SJCRH30 (cell line): ENCODE results near the gene OSCP1. TPM values are rescaled to one million over a fixed set of nuclear protein-coding genes. Genes with fewer than 3 reads are reported as not detected.
A peak's percentile ranks its signal among the peaks of the same experiment; 100 is the strongest.

Experiments
- DNase-seq, 2 experiments: peaks; one replicate each; pipeline ENCODE4 v3.0.0-alpha.2; 2015 to 2020
- H3K27ac ChIP-seq: fragments of 250-450 bp; sonication (Bioruptor Pico); 2 replicates; pipeline ENCODE4 v1.5.1; 2020; ENCODE audit warnings: mild to moderate bottlenecking, moderate library complexity
- H3K27me3 ChIP-seq: fragments of 250-450 bp; sonication (Bioruptor Pico); 2 replicates; pipeline ENCODE4 v1.5.1; 2020; ENCODE audit warnings: mild to moderate bottlenecking, moderate library complexity
- H3K36me3 ChIP-seq: fragments of 250-450 bp; sonication (Bioruptor Pico); 2 replicates; pipeline ENCODE4 v1.5.1; 2020; ENCODE audit warnings: mild to moderate bottlenecking, moderate library complexity
- H3K4me1 ChIP-seq: fragments of 250-450 bp; sonication (Bioruptor Pico); 2 replicates; pipeline ENCODE4 v1.5.1; 2020; ENCODE audit warnings: mild to moderate bottlenecking, moderate library complexity
- H3K4me3 ChIP-seq: fragments of 250-450 bp; sonication (Bioruptor Pico); 2 replicates; pipeline ENCODE4 v1.5.1; 2020; ENCODE audit warnings: mild to moderate bottlenecking, moderate library complexity
- H3K9me3 ChIP-seq: fragments of 250-450 bp; sonication (Bioruptor Pico); replicated peaks from 2 replicates; pipeline ENCODE4 v1.5.1; 2020; ENCODE audit warnings: mild to moderate bottlenecking, moderate library complexity
- total RNA-seq: library from RNA; depleted of rRNA; stranded (reverse); fragments of >200 nt; shearing (Covaris generic); gene quantifications from 2 replicates; pipeline ENCODE4 v1.2.3, GENCODE V29; 2014

The OSCP1 gene
- total RNA-seq, 1 experiment from 2014 or later, result 0.71 TPM

DNA sequence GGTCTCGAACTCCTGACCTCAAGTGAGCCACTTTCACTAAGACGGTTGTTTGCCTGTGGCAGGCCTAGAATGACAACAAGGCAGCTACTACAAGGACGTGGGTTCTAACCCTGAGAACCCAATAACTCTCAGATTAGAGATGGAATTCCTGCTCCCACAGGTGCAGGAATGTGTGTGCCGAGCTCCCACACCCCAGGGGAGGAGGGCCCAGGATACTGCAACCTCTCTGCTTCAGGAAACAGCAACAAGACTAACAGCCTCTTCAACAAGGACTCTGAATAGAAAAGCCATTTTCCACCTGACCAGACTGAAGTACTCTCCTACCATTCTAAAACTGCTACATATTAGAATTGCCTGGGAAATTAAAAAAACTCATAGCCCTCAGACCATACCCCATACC is 57.4 kb downstream of the OSCP1 start:
- no peaks in the 10 kb centered on the region for H3K9me3 ChIP-seq
- peaks cover 2% of the 10 kb centered on the region; the same call in 1 of the 2 replicates for H3K36me3 ChIP-seq
- no peak overlapping the region for H3K27ac ChIP-seq
- DNase-seq, result no peak
- H3K4me3 ChIP-seq, result no peak overlapping the region
- no peaks in the 10 kb centered on the region for H3K27me3 ChIP-seq
- no peaks in the 10 kb centered on the region for H3K4me1 ChIP-seq

DNA sequence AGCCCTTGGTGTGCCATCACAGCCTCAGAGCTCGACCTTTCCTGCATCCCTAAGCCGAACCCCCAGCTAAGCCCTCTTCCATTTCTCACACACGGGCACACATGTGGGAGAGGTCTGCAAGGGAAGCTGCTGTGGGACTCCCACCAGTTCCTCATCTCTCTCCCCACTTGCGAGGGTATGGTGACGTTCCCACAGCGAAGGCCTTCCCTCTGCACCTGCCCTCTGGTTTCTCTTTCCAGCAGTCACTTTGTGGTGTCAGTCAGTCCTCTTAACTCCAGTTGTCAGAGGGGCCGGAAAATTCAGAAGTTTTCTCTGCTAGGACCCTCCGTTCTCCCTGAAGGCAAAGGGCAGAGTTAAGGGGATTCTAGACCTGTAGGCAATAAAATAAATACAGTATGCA is 59.0 kb downstream of the OSCP1 start:
- Histone ChIP-seq H3K4me3 (no peak overlapping the region), H3K36me3 (peaks cover 2% of the 10 kb centered on the region; the same call in 1 of the 2 replicates), H3K9me3 (no peaks in the 10 kb centered on the region), H3K4me1 (peaks cover 7% of the 10 kb centered on the region), H3K27ac (no peak overlapping the region), H3K27me3 (no peaks in the 10 kb centered on the region)
- DNase-seq, result no peak

DNA sequence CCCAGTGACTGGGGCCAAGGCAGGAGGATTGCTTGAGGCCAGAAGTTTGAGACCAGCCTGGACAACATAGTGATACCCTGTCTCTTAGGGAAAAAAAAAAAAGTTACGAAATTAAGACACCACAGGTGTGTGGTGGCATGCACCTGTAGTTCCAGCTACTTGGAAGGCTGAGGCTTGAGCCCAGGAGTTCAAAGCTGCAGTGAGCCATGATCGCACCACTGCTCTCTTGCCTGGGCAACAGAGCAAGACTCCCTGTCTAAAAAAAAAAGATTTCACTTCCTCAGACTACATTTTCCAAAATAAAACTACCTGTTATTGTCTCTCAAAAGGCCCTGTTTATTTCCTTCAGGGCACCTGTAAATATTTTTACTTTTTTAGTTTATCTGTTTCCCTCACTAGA is 59.8 kb downstream of the OSCP1 start:
- peaks cover 7% of the 10 kb centered on the region for H3K4me1 ChIP-seq
- no peak for DNase-seq
- H3K36me3 ChIP-seq, result peaks cover 2% of the 10 kb centered on the region; the same call in 1 of the 2 replicates
- H3K4me3 ChIP-seq, result no peak overlapping the region
- H3K9me3 ChIP-seq, result no peaks in the 10 kb centered on the region
- no peaks in the 10 kb centered on the region for H3K27me3 ChIP-seq
- H3K27ac ChIP-seq, result no peak overlapping the region

DNA sequence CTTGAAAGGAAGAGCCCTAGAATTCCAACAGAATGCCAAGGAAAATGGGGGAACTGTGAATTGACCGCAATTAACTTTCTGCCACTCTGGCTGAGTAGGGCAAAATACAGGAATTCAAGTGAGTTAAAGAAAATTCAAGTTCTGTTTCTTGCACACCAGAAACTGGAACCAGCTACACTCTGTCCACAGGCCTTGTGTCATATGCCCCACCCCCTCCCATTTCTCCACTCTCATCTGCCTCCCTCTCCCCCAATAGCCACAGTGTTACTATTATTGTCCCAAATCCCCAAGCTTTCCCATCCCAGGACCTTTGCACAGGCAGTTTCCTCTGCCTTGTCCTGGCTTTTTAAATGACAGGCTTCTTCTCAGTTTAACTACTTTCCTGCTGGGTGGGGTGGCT is 60.3 kb downstream of the OSCP1 start:
- no peaks in the 10 kb centered on the region for H3K9me3 ChIP-seq
- DNase-seq, result no peak
- no peak overlapping the region for H3K4me3 ChIP-seq
- H3K27ac ChIP-seq, result no peak overlapping the region
- peaks cover 2% of the 10 kb centered on the region; the same call in 1 of the 2 replicates for H3K36me3 ChIP-seq
- H3K27me3 ChIP-seq, result no peaks in the 10 kb centered on the region
- H3K4me1 ChIP-seq, result peaks cover 7% of the 10 kb centered on the region

DNA sequence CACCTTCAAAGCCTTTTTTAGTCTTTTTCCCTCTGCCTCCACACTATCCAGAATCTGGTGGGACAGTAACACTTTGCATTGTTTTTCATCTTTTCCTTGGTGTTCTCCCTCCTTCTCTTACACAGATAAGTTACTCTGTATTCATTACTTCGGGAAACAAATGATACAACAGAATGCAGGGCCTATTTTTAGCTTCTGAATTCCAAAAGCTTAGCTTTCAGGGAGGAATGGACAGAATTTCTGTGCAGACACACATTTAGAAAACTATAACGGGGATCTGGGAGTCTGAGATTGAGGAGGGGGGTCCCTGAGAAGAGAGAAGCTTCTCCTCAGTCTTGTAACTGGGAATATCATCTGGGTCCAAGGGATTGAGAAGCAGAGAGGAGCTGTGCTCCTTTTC is 61.0 kb downstream of the OSCP1 start:
- Histone ChIP-seq H3K27me3 (no peaks in the 10 kb centered on the region), H3K36me3 (peaks cover 2% of the 10 kb centered on the region; the same call in 1 of the 2 replicates), H3K9me3 (no peaks in the 10 kb centered on the region), H3K4me3 (no peak overlapping the region), H3K27ac (no peak overlapping the region), H3K4me1 (peaks cover 7% of the 10 kb centered on the region)
- no peak for DNase-seq

GRCh38 chr1:36387141-36387949 is 62.9 kb downstream of the OSCP1 start:
- H3K9me3 ChIP-seq, result no peaks in the 10 kb centered on the region
- peaks cover 7% of the 10 kb centered on the region for H3K4me1 ChIP-seq
- H3K4me3 ChIP-seq, result peak overlapping the region; percentile 85
- H3K27me3 ChIP-seq, result no peaks in the 10 kb centered on the region
- no peak for DNase-seq
- H3K36me3 ChIP-seq, result peaks cover 2% of the 10 kb centered on the region; the same call in 1 of the 2 replicates
- peak overlapping the region; percentile 88 for H3K27ac ChIP-seq

DNA sequence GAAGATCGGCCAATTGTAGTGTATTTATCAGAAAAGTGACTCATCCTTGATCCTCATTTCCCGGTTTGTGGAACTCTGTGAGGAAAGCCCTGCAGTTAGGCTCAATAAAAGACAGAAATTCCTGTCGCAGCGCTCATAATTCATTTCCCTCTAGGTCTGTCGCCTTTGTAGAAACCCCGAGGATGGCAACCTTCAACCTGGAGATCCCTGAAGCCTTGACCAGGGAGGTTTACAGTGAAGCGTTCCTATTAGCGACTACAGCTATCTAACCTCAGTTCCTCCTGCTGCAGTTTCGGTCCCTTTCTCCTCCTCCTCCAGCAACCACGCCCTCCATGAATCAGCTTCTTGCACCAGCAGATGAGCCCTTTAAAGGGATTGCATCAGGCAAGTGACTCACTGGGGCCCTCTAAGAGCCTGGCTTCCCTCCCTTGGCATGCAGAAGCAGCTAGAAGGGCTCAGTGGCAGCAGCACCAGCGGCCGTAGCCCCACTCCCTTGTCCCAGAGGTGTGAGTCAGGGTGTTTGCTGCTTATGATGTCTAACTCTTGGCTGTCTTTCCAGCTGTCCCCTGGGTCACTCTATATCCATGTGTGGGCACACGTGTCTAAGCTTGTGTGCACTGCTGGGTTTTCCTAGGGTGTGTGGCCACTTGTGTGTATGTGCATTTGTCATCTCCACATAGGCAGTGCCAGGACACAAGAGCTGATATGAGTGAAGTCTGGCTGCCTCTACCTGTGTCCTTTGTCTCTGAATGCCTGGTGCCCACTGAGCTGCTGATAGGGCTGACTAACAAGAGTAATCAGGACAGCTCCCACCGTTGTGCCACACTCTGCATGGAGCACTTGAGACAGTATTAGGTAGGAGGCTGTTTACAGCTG is 63.7 kb downstream of the OSCP1 start:
- Histone ChIP-seq H3K4me3 (peak overlapping the region; percentile 85), H3K9me3 (no peaks in the 10 kb centered on the region), H3K4me1 (peaks cover 7% of the 10 kb centered on the region), H3K36me3 (no peaks in the 10 kb centered on the region), H3K27me3 (no peaks in the 10 kb centered on the region), H3K27ac (peak overlapping the region; percentile 88)
- DNase-seq, result peak; percentile 94 to 95

DNA sequence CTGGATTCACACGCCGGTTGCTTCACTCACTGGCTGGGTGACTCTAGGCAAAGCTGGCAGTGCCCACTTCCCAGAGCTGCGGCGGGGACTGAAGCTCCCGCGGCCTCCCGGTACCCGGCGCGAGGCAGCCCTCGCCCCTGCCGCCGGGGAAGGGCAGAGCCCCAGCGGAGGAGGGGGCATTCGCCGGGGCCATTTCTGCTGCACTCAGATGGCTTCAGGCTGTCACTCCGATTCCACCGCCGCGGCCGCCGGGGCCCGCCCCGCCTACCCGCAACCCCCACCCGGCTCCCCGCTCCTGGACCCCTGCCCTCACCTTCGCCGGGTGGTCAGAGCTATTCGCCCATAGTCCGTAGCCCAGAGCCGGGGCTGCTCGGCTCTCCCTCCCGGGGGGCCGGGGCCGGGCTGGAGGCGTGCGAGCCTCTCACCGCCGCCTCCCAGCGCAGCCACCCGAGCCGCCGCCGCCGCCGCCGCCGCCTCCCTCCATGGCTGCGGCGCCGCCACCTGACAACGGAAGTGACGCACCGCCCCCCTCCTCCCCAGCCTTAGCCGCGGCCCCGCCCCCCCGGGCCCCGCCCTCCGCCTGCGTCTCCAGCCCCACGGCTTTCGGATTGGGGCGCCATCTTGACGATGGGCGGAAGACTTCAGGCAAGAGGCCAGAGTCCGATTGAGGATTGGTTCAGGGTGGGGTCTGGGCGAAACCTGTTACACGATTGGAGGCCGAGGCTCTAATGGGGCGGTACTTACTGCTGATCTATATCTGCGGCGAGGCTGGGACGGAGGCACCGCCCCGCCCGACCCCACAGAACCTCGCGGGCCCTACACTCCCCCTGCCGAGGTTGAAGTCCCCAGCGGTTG is 64.6 kb downstream of the OSCP1 start, which contains the start of gene STK40:
TSS of gene STK40 (minus strand) at position 515 of the 855 bp plus-strand sequence. CDS start 24,592 bp downstream, outside the sequence.
- Histone ChIP-seq H3K9me3 (no peaks in the 10 kb centered on the region), H3K27ac (peak within 1 kb of the TSS; percentile 88), H3K4me1 (peaks cover 7% of the 10 kb centered on the region), H3K27me3 (no peaks in the 10 kb centered on the region), H3K36me3 (no peaks in the 10 kb centered on the region), H3K4me3 (peak within 1 kb of the TSS; percentile 85)
- peak; percentile 99 to 100 for DNase-seq

GRCh38 chr1:36384542-36385409 is 65.5 kb downstream of the OSCP1 start:
- Histone ChIP-seq H3K4me1 (peaks cover 7% of the 10 kb centered on the region), H3K27me3 (no peaks in the 10 kb centered on the region), H3K27ac (no peak overlapping the region), H3K9me3 (no peaks in the 10 kb centered on the region), H3K36me3 (no peaks in the 10 kb centered on the region), H3K4me3 (peak overlapping the region; percentile 85)
- DNase-seq, result peak; percentile 40 to 54

DNA sequence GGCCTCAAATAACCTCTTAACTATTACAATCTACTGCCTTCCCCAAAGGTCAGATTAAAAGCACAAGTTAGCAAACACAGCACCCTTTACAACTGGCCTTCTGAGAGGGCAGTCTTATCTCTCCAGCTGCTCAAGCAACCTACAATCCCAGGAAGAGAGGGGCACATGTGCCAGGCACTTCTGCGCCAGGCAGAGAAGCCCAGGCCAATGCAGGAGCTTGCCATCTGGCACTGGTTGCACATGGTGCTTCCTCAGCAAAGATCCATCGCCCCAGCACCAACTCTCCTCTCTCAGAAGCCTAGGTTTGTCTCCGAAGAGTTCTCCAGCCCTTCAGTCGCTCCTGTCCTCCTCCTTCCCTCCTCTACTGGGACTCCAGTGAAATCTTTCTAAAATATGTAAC is 67.0 kb downstream of the OSCP1 start:
- Histone ChIP-seq H3K4me1 (peaks cover 7% of the 10 kb centered on the region), H3K36me3 (no peaks in the 10 kb centered on the region), H3K4me3 (no peak overlapping the region), H3K9me3 (no peaks in the 10 kb centered on the region), H3K27ac (no peak overlapping the region), H3K27me3 (no peaks in the 10 kb centered on the region)
- no peak for DNase-seq

DNA sequence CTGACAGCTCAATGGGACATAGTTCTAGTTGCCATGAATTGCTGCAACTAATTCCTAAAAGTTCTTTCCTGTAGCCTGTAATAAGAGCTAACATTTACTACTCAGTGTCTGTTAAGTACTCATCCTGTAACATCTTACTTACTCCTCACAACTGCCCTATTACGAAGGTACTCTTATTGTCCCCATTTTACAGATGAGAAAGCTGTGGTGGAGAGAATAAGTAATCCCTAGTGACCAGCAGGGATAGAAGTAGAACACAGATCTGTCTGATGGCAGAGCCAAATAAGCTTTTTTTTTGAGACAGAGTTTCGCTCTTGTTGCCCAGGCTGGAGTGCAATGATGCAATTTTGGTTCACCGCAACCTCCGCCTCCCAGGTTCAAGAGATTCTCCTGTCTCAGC is 67.6 kb downstream of the OSCP1 start:
- H3K4me1 ChIP-seq, result peaks cover 7% of the 10 kb centered on the region
- no peaks in the 10 kb centered on the region for H3K36me3 ChIP-seq
- H3K27ac ChIP-seq, result no peak overlapping the region
- no peaks in the 10 kb centered on the region for H3K27me3 ChIP-seq
- H3K9me3 ChIP-seq, result no peaks in the 10 kb centered on the region
- no peak for DNase-seq
- H3K4me3 ChIP-seq, result no peak overlapping the region

DNA sequence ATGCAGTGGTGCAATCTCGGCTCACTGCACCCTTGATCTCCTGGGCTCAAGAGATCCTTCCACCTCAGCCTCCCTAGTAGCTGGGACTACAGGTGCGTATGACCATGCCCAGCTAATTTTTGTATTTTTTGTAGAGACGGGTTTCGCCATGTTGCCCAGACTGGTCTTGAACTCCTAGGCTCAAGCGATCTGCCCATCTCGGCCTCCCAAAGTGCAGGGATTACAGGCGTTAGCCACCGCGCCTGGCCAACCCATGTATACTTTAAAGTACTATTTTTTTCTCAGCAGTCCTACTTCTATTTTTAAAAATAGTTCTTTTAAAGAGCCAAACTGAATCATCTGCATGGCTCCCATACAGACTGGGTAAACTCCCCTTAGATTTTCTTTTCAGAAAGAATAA is 68.0 kb downstream of the OSCP1 start:
- Histone ChIP-seq H3K9me3 (no peaks in the 10 kb centered on the region), H3K27ac (no peak overlapping the region), H3K4me3 (no peak overlapping the region), H3K27me3 (no peaks in the 10 kb centered on the region), H3K4me1 (peaks cover 6% of the 10 kb centered on the region), H3K36me3 (no peaks in the 10 kb centered on the region)
- no peak for DNase-seq

GRCh38 chr1:36381405-36381804 is 68.8 kb downstream of the OSCP1 start:
- Histone ChIP-seq H3K36me3 (no peaks in the 10 kb centered on the region), H3K27ac (no peak overlapping the region), H3K4me1 (no peaks in the 10 kb centered on the region; the same call in 1 of the 2 replicates), H3K9me3 (no peaks in the 10 kb centered on the region), H3K27me3 (no peaks in the 10 kb centered on the region), H3K4me3 (no peak overlapping the region)
- DNase-seq, result no peak
